Forelimb muscle (tissue), 1 donor: ENCODE results near the gene PTPRG. TPM values are rescaled to one million over a fixed set of nuclear protein-coding genes. Genes with fewer than 3 reads are reported as not detected.

ENCODE experiments used
- DNase-seq: peaks from one replicate; pipeline ENCODE4 v3.0.0-alpha.2; 2013; ENCODE audit warnings: low read depth
- polyA plus RNA-seq: library from polyadenylated mRNA; unstranded; fragments of 120-200 nt; gene quantifications from one replicate; pipeline ENCODE4 v1.2.1, GENCODE V29; 2013; ENCODE audit not compliant: insufficient read length

PTPRG gene
- polyA plus RNA-seq, 1 donor = 24.2 TPM

- DNase-seq = no peak
Measured at GRCh38 chr3:62048577-62048976, 487.2 kb downstream of the PTPRG start.

GRCh38 chr3:62049033-62049432, 487.7 kb downstream of the PTPRG start:
- no peak for DNase-seq

- DNase-seq = no peak
Measured at GRCh38 chr3:62051506-62051905, 490.1 kb downstream of the PTPRG start.

DNA sequence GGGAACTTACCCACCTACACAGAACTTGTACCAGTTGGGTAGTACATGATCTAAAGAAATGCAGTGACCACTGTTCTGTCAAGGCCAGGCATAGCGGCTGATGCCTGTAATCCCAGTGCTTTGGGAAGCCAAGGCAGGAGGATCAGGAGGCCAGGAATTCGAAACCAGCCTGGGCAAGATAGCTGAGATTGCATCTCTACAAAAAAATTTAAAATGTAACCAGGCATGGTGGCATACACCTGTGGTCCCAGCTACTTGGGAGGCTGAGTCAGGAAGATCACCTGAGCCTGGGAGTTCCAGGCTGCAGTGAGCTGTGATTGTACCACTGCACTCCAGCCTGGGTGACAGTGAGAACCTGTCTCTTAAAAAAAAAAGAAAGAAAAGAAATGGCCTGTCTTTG, 491.0 kb downstream of the PTPRG start:
- DNase-seq = no peak

GRCh38 chr3:62056658-62057057, 495.3 kb downstream of the PTPRG start:
- DNase-seq = no peak

- no peak for DNase-seq
Measured at GRCh38 chr3:62057339-62058047, 496.1 kb downstream of the PTPRG start.

GRCh38 chr3:62065985-62066693, 504.8 kb downstream of the PTPRG start:
- DNase-seq = no peak

GRCh38 chr3:62068337-62068736, 507.0 kb downstream of the PTPRG start:
- DNase-seq = no peak

DNA sequence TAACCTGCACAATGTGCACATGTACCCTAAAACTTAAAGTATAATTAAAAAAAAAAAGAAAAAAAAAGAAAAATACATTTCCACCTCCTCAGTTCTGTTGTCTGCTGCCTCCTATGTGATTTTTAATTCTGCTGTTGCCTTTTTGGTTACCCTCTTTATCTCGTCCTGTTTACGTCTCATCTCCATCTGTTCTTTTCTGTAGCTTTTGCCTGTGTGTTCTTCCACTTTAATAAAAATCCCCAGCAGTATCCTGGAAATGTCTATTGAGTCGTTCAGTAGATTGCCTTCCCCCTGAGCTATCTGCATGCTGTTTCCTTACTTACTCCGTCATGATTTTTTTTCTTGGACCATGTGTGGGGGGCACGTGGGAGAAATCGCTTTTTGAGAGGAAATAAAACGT, 509.5 kb downstream of the PTPRG start:
- no peak for DNase-seq

DNA sequence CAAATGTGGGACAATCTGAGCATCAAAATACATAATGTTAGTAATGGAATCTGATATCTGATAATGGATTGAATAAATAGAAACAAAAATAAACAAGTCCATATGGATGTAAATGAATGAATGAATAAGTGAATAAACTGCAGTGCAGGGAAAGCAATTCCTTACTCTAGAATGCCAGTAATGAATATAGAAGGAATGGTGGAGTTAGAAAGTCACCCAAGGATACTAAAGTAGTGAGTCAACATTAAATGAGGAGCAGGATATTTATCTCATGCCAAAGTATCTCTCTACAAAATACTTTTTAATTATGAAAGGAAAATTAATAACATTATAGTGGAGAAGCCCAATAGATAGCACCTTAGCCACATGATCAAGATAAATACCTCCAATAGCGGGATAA, 511.7 kb downstream of the PTPRG start:
- DNase-seq = no peak

DNA sequence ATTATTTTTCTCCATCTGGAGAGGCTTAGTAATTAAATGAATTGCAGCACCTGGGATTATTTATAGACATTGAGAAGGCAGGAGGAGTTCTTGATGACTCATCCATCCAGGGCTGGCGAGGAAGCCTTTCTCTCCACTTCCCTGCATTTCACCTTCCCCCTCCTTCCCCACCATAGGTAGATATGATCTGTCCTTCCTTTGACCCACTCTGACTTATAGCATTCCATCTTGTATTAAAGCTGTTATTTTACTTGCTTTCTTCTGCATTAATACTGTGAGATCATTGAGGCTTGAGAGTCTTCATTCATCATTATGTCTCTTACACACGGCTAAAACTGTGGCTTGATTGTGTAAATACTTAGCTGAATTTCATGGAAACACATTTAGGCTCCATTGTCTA, 523.2 kb downstream of the PTPRG start:
- no peak for DNase-seq

DNA sequence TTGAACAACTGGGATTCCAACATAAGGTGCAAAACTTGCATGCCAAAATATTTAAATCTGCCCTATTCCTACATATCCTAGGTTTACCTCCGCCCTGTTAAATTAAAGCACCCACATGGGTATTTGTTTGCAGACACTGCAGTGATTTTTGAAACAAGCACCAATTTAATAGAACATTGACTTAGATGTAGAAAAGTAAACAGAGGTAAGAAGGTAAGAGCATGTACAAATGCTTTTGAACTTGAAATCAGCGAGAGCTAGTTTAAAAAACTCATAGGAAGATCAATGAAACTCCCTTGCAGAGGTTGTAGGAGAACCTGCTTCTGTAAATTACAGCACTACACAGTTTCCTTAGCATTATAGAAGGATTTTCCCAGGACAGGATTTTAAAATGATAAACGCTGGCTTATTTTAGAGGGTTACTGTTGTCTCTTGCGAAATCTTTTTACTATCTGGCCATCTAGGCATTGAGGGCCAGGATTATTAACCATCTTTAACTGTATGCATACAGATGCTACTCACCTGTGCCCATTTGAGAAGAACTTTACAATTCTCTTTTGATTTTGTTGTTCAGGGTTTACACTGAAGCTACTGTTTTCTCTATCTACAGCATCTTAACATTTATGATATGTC, 527.2 kb downstream of the PTPRG start:
- no peak for DNase-seq

DNA sequence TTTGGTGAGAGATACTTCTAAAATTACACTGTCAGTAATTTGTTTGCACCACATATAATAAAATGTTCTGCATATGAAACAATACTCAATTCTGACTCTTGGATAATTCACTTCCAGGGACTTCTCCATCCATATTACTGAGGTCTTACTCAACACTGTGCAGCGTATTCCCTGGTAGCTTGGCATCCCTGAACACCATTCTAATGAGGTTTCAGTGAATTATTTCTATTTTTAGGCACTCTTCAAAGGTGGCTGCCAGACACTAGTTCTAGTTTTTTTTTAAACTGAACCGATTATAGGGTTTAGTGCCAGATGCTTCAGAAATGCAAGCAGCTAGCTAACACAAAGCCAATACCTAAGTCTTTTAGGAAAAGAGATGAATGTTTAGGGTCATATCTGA, 528.7 kb downstream of the PTPRG start:
- no peak for DNase-seq

GRCh38 chr3:62090519-62090918, 529.1 kb downstream of the PTPRG start:
- no peak for DNase-seq

DNA sequence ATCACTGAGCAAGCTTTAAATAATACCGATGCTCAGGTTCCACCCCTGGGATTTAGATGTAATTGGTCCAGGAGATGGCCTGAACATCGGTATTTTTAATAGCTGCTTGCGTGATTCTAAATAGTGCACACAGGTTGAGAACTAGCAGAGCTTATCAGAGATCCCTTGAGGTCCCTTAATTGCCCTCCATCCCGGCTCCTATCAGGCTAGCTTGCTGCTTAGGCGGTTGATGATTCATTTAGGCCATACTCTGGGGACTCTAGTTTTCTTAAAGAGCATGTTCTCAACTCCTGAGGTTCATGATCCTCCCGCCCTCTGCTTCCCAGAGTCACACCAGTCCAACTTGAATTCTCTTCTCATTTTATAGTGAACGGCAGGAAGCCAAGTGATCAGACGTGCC, 531.7 kb downstream of the PTPRG start:
- DNase-seq = no peak

- no peak for DNase-seq
Measured at GRCh38 chr3:62094461-62094860, 533.1 kb downstream of the PTPRG start.

- DNase-seq = no peak
Measured at GRCh38 chr3:62095080-62095479, 533.7 kb downstream of the PTPRG start.

GRCh38 chr3:62095756-62096155, 534.4 kb downstream of the PTPRG start:
- DNase-seq = no peak

DNA sequence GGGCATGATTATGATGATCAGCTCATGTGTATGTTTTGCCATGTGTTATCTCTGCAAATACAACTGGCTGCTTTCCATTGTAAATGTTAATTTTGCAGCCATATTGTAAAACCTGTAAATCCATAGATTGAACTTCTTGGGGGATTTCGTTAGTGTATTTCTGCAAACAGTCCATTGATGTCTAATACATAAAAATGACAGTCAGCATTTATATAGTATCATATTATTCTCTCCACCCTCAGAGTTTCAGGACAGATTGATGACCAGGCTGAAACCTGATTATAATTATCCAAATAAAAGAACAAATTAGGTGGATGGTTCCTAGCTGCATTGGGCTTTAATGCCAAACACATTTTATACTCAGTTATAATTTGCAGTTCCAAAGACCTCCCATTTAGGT, 535.1 kb downstream of the PTPRG start:
- DNase-seq = no peak

DNA sequence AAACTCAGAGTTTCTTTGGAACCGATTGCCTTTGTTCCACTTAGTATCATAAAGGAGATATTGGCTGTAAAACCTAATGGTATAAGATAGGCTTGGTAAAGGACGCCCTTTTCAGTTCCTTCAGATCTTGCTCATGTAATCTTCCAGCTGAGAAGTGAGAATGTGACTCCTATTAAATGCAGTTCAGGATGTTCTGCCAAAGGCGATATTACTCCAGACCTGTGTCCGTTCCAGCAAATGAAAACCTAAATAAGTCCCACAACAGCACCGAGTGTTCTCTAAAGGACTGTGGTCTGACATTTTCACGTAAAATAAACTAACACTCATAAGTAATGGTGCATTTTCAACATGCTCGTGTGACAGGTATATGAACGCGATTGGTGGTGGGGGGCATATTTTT, 535.8 kb downstream of the PTPRG start:
- DNase-seq = no peak

DNA sequence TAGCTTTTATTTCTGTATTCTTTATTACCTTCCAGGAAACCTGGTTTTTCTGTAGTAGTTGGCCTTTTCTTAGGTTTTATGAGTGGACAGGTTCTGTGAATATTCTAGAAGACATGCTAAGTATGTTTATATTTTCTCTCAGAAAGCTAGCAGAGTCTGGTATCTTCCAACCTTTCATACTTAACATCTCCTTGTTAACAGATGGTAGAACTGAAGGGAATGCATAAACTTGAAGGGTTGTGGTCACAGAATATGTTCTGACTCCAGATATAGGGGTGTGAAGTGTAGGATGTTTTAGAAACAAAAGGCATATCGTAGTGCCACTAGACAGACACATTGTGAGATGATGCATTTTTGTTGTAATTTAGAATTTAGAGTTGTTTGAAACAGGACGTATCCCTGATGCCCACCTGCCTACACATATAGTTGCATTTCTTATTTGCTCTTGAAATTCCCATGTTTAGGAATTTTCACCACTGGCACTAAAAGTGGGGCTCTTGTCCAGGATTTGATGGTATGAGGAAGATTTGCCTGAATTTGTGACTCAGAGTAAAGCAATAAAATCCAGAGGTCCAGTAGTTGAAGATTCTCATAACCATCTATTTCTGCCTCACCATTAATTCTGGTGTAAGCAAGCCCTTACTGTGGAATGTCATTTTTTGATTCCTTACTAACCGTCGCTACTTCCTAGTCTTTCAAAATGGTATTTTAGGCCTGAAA, 537.4 kb downstream of the PTPRG start:
- DNase-seq = no peak

DNA sequence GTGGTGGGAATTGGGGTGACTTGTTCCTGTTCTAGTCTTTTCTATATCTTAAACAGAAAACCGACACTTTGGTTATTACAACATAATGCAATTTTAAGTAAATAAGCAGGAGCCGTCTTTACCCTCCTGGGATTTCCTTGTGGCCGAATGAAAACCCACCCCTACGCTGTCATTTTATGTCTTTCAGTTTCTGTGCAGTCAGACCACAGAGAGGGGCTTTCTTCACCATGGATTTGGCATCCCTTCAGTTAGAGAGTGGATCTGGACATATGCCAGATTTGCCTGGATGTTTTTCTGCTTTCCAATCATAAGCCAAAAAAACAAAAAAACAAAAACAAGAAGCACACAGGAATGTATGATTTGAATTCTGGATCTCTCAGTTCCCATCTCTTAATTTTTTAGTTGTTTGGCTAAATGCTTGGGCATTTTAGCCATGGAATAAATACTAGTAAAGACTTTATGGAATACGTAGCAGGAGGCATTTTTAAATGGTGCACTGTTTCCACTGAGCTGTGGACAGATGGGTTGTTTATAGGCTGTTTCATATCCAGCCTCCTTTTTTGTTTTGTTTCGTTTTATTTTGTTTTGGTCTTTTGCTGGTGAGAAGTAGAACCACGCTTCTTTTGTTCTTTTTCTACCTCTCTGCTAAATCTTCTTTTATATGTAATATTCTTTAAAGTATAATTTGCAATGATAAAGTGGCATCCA, 539.1 kb downstream of the PTPRG start:
- DNase-seq = no peak
